Esophagus muscularis mucosa (tissue), 4 donors: ENCODE results near the gene SKI.

Experiments
- CTCF ChIP-seq, 3 experiments: fragments of 200-600 bp in 2 of 3; fragments of 450-650 bp in 1 of 3; sonication (generic) in 2 of 3; IDR thresholded peaks; one replicate each; pipeline ENCODE4 v1.5.1; 2017 to 2019; ENCODE audit warnings: antibody characterized with exemption in 3 of 3, mild to moderate bottlenecking in 2 of 3, moderate library complexity in 1 of 3
- EP300 ChIP-seq: sonication (generic); formaldehyde crosslinking; IDR thresholded peaks from one replicate; pipeline ENCODE4 v1.6.1; 2017; ENCODE audit warnings: antibody characterized with exemption
- POLR2A ChIP-seq: fragments of 450-650 bp; IDR thresholded peaks from one replicate; pipeline ENCODE4 v1.6.1; 2017; ENCODE audit warnings: antibody characterized with exemption, moderate library complexity, mild to moderate bottlenecking, low read depth
- POLR2AphosphoS5 ChIP-seq, 2 donors: sonication (generic); formaldehyde crosslinking; IDR thresholded peaks; one replicate each; pipeline ENCODE4 v1.6.1; 2017; ENCODE audit warnings: antibody characterized with exemption in 2 of 2

GRCh38 chr1:2354511-2355372, 126.6 kb downstream of the SKI start:
- TF ChIP-seq CTCF (IDR thresholded peaks at IDR 0.05) = no peak
- no peak for TF ChIP-seq POLR2AphosphoS5 (IDR thresholded peaks at IDR 0.05)
- TF ChIP-seq POLR2A = no peak
- TF ChIP-seq EP300 = no peak
